ENCODE measurements around the gene MRPL17.

The MRPL17 gene

DNA sequence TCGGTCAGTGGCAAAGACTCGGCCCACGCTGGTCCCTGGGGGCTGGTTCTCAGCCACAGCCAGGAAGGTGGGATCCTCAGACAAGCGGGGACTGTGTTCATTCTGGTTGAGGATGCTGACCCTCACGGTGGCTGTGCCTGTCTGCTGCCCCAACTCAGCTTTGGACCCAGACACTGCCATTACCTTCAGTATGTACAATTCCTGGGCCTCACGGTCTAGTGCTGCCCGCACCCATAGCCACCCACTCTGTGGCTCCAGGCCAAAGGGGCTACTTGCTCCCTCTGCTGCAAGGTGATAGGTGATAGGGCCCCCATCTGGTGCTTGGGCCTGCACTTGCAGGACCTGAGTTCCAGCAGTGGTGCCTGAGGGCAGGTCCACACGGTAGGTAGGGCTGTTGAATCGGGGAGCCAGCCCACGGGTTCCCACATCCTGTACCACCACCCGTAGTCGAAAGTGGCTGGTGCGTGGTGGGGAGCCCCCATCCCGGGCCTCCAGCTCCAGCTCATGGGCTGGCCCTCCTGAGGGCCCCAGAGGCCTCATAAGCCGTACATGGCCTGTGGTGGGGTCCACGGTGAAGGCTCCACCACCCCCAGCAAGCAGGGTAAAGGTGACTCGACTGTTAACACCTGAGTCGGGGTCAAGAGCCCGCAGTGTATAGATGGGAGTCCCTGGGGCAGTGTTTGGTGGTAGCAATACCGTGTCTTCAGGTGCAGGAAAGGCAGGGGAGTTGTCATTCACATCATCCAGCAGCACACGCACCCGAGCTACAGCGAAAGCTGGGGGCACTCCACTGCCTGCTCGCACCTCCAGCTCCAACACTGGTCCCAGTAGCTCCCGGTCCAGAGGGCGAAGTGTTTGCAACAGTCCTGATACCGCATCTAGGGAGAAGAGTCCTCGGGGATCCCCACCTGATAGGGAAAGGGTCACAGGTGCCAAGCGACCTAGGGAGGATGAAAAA is 50.7 kb downstream of the MRPL17 start:
- DNase-seq (ENCODE audit: low read depth) = no peak

DNA sequence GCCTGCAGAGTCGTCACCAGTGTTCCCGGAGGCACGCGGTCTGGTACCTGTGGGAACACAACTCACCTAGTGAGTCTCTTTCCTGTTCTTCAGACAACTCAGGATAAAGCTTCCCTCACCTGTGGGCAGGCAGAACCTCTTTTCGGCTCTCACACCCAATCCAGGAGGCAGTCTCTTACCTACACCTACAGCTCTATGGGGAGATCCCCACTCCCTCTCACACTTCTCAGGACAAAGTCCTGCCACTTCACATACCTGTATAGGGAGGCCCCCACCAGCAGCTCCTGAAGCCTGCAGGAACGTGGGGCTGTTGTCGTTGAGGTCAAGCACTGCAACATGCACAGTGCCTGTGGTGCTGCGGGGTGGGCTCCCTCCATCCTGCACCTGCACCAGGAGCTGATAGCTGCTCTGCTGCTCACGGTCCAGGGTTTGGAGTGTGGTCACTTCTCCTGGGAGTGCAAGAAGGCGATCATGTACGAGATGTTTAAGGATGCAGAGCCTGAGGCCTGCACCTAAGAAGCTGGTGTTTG is 51.7 kb downstream of the MRPL17 start:
- no peak for DNase-seq (ENCODE audit: low read depth)

DNA sequence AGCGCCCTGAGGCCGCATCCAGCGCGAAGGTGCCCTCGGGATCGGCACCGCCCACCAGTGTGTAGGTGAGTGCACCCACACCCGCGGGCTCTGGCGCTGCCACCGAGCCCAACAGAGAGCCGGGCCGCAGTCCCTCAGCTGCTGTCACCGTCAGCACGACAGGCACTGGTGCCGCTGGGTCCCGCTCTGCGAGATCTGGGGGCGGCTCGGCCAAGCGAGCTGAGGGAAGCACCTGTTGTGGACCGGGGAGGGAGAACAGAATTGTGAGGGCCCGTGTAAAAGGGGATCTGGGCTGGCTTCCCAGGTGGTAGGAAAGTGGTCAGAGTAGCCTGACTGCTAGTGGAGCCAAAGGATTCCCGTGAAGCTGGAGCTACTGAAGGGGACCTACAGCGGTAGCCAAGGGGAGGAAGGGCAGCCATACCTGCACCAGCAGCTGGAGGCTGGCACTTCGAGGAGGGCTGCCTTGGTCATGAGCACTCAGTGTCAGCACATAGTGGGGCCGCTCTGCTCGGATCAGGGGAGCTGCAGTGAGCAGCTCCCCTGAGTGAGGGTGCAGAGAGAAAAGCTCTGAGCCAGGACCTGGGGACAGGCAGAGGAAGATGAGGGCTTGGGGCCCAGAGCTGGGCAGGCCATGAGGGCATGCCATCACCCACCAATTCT is 52.4 kb downstream of the MRPL17 start:
- DNase-seq (ENCODE audit: low read depth) = no peak
